ENCODE measurements around the gene MADCAM1. TPM values are rescaled to one million over a fixed set of nuclear protein-coding genes. Genes with fewer than 3 reads are reported as not detected.

The MADCAM1 gene
- total and polyA plus RNA-seq, 2 of the 8 experiments (the other 6 are each of a cell fraction or from before 2014, with no cell fraction given) = 2.3 to 3.0 TPM

- Histone ChIP-seq H3K4ac (replicated peaks; ENCODE audit: insufficient read length, low read depth, low read length) (no peak overlapping the region), H3K23ac (ENCODE audit: insufficient read length) (no peak overlapping the region), H3K14ac (ENCODE audit: insufficient read length) (no peak overlapping the region), H3K4me1 (replicated peaks in 1 of 4; ENCODE audit: control insufficient read depth in 3 of 4, insufficient read depth in 4 of 4, low read length in 3 of 4) (peaks cover 0 to 8% (median 2%) of the 10 kb centered on the region in 4 experiments; a peak in 5 of 7 replicates), H3K9ac (replicated peaks in 1 of 4; ENCODE audit: extremely low read depth in 1 of 4, low read depth in 3 of 4, low read length in 3 of 4) (no peak overlapping the region), H4K91ac (replicated peaks; ENCODE audit: insufficient read length, low read length) (no peak overlapping the region), H2AFZ (ENCODE audit: low read length) (no peak overlapping the region), H3K9me3 (ENCODE audit: insufficient read depth in 2 of 2, low read depth in 1 of 2, low read length in 1 of 2) (peaks cover 0 to 9% of the 10 kb centered on the region in 2 experiments; a peak in 2 of 4 replicates), H2BK20ac (ENCODE audit: low read length) (0 out of 2 replicates have a peak overlapping the region, but pooled peaks have one; percentile 48), H4K8ac (ENCODE audit: extremely low read depth, insufficient read depth, low read length) (peak overlapping the region; percentile 62; the same call in 1 of the 2 replicates), H2AK5ac (ENCODE audit: low read depth, low read length) (peak overlapping the region; percentile 75; the same call in 1 of the 2 replicates), H2BK15ac (ENCODE audit: low read length) (peak overlapping the region; percentile 88; the same call in 1 of the 2 replicates), H3K4me2 (ENCODE audit: insufficient read depth in 1 of 2, low read depth in 2 of 2, low read length in 2 of 2) (no peak overlapping the region), H3K18ac (ENCODE audit: extremely low read depth, low read length) (no peak overlapping the region), H2BK12ac (ENCODE audit: low read depth, low read length) (peak overlapping the region; percentile 75; the same call in 1 of the 2 replicates), H4K20me1 (replicated peaks in 1 of 2; ENCODE audit: control insufficient read depth in 1 of 2, insufficient read depth in 2 of 2, low read length in 2 of 2) (peaks cover 0 to 2% of the 10 kb centered on the region in 2 experiments), H3K79me1 (ENCODE audit: low read depth, low read length) (no peaks in the 10 kb centered on the region), H2BK5ac (ENCODE audit: low read depth, low read length) (no peak overlapping the region), H3K4me3 (ENCODE audit: extremely low read depth in 1 of 4, insufficient read depth in 2 of 4, low read depth in 3 of 4, low read length in 4 of 4) (no peak overlapping the region), H2BK120ac (replicated peaks; ENCODE audit: low read depth, low read length) (no peak overlapping the region), H3K36me3 (ENCODE audit: control insufficient read depth in 2 of 4, insufficient read depth in 4 of 4, low read length in 3 of 4) (no peaks in the 10 kb centered on the region), H3K27ac (ENCODE audit: low read depth, low read length) (no peak overlapping the region), H3K27me3 (replicated peaks in 1 of 4; ENCODE audit: control insufficient read depth in 3 of 4, extremely low read depth in 1 of 4, insufficient read depth in 3 of 4, low read length in 3 of 4) (no peaks in the 10 kb centered on the region; a peak in 1 of 7 replicates), H4K5ac (ENCODE audit: insufficient read length, low read depth, low read length) (no peak overlapping the region), H3K56ac (replicated peaks; ENCODE audit: insufficient read length, low read depth, low read length) (no peak overlapping the region), H3K79me2 (ENCODE audit: control insufficient read depth in 1 of 2, insufficient read depth in 2 of 2, low read length in 2 of 2) (no peaks in the 10 kb centered on the region), H3K23me2 (ENCODE audit: low read depth, low read length) (peaks cover 7% of the 10 kb centered on the region; the same call in 1 of the 2 replicates)
- DNase-seq (ENCODE audit: low read depth in 1 of 2, low spot score in 2 of 2) (peak in 1 of 2 experiments; percentile 86), FAIRE-seq (no peak)
- CTCF ChIA-PET (ENCODE audit: partially characterized antibody) = interaction anchor here (0.5 to 1.7 kb wide), 13 partner anchors 10 to 98 kb away, joined by 3 to 6 read pairs (median 4); no protein-coding TSS in a partner anchor
- POLR2A ChIA-PET (ENCODE audit: partially characterized antibody) = interaction anchor here (0.8 to 1.0 kb wide), 2 partner anchors 26 to 38 kb away, joined by 3 read pairs; no protein-coding TSS in a partner anchor
- 57 to 98% methylated on average over 7 to 36 of the region's 36 CpGs for WGBS, 2 experiments (ENCODE audit: extremely low coverage in 1 of 2, insufficient coverage in 1 of 2, insufficient read length in 1 of 2, insufficient replicate concordance in 2 of 2, low coverage in 1 of 2, low lambda C conversion rate in 2 of 2, missing lambda C conversion rate in 1 of 2)
- TF ChIP-seq JUND (IDR thresholded peaks at IDR 0.05; ENCODE audit: low read length) = no peak
Measured at GRCh38 chr19:480016-480855, 16.1 kb upstream of the MADCAM1 start.
